HG02798 (cell line): ENCODE results near the gene NOL4L.
"Not testable (repeated sequence)": the region's sequence is repeated elsewhere in the genome, so short reads cannot be mapped to it uniquely, and the experiment has no call there.

Experiments used
- ATAC-seq: cut with Tn5 transposase; IDR thresholded peaks from one replicate; pipeline ENCODE4 v1.9.1; 2021; ENCODE audit warnings: mild to moderate bottlenecking; ENCODE audit not compliant: unreplicated experiment, poor library complexity

NOL4L gene

DNA sequence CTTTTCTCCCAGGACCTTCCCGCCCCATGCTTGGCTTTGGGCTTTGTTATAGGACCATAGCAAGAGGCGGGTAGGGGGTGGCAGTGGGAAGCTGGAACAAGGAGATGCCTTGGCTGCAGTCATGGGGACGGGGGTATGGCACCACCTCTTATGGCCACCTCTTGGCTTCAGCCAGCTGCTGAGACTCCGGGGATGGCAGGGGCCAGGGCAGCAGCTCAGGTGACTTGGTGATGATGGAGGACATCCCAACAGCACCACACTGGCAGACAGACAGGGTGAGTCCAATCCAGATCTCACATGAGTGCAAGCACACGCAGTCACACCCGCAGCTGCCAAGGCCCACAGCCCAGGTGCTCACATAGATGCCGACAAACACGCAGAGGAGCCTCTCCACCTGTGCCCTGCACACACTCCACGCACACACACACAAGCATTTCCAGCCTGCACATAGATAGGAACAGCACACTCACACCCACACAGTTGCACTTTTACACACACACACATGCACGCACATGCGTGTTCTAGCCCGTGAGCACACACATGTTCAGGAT lies 6.2 kb downstream of the NOL4L start:
- no peak for ATAC-seq

DNA sequence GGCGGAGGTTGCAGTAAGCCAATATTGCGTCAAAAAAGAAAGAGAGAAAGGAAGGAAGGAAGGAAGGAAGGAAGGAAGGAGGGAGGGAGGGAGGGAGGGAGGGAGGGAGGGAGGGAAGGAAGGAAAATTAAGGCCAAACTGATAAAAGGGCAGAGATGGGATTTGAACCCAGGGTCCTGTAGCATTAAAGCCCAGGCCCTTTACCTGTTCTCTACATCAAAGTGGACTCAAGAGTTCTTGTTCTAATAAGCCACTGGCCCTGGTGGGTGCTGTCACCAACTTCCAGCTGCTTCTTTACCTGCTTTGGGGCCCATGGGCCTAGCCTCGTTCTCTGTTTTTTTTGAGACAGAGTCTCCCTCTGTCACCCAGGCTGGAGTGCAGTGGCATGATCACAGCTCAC lies 7.1 kb downstream of the NOL4L start:
- not testable (repeated sequence) for ATAC-seq

DNA sequence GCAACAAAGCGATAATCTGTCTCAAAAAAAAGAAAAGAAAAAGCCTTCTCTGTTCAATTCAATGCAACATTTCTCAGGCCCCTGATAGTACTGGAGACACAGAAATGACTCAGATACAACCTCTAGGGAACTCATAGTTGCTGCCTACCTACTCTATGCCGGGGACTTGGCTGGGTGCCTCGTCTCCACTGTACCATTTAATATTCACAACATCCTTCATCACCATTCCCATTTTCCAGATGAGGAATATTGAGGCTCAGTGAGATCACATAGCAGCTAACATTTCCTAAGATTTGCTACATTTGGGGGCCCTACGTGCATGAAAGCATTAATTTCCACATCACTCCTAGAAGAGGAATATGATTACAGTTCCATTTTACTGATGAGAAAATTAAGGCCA lies 7.5 kb downstream of the NOL4L start:
- ATAC-seq, result no peak

DNA sequence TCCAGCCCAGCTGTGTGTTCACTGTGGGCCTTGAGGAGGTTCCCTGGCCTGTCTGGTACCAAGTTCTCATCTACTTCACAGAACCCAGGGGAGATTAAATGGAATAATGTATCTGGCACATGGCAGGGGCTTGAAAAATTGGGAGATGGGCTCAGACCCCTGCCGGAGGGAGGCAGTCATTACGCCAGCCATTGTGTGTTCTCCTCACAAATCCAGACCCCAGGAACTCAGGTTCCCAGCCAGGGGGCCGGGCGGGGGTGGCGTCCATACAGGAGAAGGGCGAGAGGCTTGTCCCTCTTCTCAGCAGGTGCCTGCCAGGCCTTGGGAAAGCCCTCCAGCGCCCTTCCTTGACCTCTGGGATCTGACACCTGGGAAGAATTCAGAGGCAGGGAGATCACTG lies 8.1 kb downstream of the NOL4L start:
- ATAC-seq, result no peak

DNA sequence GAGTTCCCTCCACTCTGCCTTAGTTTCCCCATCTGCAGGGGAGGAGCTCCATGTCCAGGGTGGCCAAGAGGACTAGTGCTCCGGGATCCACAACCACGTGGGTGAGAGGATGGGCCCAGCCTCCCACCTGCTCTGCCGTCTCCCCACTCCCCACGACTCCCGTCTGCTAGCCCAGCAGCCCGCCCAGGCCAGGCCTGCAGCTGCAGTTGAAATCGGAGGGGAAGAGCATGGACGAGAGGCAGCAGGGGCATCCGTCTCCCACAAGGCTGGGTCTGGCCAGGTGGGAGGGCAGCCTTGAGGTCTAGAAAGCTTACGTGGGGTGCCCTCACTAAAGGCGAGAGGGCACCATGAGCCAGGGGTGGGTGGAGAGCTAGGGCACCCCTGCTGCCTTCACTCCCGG lies 8.6 kb downstream of the NOL4L start:
- no peak for ATAC-seq

DNA sequence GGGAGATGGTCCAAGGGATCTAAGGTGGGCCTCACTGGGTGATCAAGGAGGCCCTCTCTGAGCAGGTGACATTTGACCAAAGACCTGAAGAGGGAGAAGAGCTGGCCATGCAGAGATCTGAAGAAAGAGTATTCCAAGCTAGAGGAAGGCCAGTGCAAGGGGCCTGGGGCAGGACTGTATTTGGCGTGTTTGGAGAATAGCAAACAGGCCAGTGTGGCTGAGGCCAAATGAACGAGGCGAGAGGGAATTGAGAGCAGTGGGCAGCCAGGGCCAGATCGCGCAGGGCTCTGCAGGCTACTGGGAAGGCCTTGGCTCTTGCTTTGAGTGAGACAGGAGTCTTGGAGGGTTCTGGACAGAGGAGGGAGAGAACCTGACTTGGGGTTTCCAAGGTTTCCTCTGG lies 9.3 kb downstream of the NOL4L start:
- ATAC-seq, result no peak

DNA sequence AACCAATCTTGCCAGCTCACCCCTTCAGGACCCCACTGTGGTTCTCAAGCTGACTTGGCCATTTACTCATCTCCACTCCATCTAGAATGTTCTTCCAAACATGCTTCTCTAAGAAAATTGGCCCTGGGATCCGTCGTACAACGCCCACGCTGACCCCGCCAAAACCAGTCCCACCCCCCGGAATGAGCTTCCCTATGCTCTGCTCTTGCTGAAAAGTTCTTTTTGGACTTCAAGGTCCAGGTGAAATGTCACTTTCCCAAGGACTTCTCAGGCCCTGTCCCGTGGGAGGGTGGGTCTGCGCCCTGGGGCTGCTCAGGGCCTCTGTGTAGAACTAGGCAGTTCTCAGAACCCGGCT lies 9.9 kb downstream of the NOL4L start:
- ATAC-seq, result no peak

DNA sequence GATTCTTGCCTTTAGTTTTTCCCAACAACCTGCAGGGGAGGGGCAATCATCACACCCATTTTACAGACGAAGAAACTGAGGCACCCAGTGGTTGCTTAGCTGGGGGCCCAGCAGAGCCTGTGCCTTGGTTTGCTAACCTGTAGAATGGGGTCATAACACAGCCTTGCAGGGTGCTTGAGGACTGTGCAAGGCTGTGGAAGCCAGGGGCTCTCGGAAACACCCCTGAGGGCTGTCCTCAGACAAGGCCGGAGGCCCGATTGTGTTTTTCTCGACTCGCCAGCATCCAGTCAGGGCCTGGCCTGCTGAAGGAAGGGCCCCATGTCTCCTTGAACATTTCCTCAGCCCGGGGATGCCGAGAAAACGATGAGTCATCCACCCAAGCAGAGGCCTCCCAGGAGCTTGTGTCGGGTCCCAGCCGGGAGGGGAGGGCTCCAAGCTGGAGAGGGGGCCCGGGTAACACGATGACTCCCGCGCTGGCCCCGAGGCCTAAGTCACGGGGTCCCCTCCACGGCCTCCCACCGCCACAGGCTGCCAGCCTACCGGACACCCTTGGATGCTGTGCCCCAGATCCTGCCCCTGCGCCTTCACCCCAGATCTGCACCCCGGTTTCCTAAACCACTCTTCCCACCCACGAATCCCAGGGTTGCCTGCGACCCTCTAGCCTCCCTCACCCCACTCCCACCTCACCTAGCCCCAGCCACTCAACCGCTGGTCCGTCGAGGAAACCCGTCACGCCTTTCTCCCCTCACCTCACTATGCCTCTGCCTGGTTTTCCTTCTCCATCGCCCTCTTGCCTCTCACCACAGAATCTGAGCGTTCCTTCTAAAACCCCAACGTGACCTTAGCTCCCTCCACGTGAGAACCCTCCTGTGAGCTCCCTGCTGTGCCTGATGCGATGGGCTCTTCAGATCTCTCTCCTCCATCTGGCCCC lies 10.6 kb downstream of the NOL4L start:
- no peak for ATAC-seq

DNA sequence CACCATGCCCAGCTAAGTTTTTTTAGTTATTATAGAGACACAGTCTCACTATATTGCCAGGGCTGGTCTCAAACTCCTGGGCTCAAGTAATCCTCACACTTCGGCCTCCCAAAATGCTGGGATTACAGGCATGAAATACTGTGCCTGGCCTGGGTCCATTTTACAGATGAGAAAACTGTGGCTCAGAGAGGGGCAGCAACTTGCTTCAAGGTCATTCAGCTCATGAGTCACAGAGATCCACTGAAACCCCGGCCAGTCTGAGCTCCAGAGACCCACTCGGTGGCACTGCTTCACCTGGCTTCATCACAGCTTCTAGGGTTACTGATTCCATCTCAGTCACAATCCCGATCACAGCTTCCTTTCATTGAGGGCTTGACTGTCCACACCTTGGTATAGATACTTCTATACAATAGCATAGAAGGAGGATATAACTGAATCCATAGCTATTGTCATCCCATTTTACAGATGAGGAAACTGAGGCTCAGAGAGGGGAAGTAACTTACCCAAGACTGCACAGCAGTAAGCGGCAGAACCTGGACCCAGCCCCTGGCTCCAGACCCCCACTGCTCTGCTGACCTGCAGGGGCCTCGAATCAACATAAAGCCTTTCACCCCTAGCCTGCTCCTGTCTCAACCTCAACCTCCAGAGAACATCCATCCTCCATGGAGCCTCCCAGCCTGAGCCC lies 11.8 kb downstream of the NOL4L start:
- ATAC-seq, result no peak

DNA sequence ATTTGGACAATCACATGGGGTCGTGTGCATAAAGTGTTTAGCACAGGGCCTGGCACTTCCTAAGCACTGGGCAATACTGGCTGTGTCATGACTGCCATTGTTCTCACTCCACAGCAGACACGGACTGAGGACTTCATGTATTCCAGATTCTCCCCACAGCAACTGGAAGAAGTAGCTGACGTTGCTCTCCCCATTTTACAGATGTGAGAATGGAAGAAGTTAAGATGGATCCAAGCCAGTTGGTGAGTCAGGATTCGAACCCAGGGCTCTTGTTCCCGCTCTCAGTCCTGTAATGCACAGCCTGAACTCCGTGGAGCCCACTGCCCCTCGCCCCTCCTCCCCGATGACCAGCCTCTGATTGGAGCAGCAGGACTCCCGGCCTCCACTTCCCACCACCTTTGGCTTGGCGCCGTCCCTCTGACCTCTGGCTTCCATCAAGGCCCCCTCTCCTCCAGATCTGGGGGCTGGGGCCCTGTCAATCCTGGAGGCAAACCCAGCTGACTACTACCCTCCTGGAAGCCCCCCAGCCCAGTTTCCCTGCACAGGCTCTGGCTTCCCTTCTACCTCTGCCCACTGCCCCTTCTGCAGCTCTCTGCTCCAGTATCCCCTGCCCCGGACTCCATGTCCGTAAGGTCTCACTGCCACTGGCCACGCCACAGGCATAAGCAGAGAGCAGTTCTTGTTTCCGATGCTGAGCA lies 12.7 kb downstream of the NOL4L start:
- no peak for ATAC-seq

DNA sequence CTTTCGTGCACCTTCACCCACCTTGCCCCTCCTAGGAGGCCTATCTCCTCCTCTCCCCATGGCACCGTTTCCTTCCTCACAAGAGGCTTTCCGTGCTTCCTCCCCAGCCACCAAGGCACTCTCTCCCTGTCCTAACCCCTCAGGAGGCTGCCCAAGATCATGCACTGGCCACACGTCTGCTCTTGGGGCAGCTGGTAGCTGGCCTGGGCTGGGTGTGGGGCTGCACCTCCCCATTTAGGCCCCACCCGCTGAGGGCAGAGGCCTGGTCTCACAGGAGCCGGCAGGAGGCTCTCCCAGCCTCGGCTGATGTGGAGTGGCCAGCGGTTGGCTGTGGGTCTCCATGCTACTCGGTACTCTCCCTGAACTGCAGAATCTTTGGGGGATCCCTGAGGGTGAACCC lies 13.6 kb downstream of the NOL4L start:
- no peak for ATAC-seq

DNA sequence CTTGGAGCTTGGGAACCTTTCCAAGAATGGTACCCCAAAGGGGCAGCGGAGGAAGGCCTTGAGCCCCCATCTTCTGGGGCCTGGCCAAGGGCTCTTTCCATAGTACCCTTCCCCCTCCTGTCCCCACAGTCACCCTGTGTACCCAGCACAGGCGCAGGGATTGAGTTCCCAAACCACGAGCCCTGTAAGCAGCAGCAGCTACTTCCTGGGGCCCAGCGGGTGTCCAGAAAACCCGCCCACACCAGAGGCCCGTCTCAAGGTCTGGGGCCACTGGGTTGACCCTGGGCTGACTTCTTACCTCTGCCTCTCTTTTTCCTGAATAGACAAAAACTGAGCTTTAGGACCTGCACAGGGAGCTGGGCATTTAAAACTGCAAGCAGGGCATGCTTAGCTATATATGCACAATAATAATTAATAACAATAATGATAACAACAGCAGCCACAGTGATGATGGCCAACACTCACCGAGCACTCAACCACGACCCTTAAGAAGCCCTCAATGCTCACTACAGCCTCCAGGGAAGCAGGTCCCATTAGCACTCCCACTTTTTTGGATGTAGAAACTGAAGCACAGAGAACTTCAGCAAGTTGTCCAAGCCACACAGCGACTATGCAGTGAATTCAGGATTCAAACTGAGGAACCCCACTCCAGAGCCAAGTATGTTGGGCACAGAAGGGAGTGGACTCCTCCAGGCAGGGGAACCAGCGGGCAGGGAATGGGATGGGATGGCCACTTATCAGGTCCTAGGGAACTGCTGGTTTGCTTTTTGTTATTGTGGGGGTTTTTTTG lies 14.5 kb downstream of the NOL4L start:
- ATAC-seq, result no peak

DNA sequence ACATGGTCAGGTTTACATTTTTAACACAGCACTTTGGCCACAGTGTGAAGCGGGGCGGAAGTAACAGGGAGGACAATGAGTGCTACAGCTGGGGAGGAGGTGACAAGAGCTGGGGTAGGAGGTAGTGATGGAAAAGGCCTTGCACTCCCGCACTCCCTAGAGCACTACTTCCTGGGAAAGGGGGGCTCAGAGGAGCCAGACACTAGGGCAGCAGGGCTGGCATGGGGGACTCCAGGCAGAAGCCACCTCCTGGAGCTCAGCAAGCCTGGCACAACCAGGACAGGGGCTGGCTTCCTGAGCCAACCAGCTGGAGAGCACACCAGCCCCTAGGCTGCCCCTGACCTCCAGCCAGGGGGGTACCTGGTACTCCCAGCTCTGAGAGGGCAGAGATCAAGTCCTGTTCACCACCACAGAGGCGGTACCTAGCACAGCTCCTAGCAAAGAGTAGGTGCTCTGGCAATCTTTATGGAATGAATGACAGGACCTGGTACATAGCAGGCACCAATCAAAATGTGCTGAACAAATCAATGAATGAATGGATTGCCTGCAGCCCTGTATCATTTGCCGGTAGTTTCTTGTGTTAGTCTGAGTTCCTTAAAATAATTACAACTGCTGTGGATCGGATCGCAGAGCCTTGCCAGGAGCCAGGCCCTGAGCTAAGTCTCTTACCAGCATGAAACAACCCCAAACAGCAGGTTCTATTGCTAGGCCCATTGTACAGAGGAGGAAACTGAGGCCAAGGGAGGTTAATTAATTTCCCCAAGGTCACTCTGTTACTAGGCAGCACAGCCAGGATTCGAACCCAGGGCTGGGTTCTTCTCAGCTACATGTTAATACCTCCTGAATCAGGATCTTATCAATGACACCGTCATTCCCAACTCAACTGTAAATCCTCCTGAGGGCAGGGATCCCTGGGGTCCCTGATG lies 15.5 kb downstream of the NOL4L start:
- no peak for ATAC-seq

DNA sequence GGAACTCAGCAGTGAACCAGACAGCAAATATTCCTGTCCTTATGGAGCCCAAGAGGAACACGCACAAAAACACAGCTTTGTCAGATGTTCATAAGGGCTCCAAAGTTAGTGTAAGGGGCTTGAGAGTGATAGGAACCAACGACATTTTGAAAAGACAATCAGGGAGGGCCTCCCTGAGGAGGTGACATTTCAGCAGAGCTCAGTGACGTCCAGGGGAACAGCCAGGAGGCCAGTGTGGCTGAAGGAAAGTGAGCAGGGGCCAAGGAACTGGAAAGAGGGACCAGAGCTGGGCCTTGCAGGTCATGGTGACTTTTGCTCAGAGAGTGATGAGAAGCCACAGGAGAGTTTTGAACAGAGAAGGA lies 16.1 kb downstream of the NOL4L start:
- ATAC-seq, result no peak

DNA sequence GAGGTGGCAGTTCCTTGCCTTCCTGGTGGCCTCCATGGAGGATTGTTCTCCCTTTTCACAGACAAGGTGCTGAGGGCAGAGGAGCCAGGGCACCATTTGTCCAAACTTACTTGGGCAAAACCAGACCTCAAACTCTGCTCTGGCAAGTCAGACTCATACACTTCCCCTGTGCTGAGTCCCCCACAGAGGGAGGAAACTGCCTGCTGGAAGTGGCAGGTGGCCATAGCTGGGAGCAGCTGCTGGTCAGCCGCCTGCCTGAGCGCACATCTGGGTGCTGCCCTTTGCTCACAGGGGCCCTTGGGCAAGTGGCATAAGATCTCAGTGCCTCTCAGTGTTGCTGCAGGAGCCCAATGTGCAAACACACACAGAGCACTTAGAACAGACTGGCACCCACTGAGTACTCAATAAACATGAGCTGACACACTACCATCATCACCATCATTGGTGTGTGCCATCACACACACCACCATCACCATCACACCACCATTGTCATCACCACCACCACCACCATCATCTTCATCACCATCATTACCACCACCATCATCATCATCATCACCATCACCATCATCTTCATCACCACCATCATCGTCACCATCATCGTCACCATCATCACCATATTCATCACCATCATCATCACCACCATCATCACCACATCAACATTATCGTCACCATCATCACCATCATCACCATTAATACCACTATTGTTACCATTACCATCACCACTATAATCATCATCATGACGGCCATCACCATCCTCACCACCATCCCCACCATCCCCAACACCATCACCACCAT lies 17.6 kb downstream of the NOL4L start:
- ATAC-seq, result no peak

DNA sequence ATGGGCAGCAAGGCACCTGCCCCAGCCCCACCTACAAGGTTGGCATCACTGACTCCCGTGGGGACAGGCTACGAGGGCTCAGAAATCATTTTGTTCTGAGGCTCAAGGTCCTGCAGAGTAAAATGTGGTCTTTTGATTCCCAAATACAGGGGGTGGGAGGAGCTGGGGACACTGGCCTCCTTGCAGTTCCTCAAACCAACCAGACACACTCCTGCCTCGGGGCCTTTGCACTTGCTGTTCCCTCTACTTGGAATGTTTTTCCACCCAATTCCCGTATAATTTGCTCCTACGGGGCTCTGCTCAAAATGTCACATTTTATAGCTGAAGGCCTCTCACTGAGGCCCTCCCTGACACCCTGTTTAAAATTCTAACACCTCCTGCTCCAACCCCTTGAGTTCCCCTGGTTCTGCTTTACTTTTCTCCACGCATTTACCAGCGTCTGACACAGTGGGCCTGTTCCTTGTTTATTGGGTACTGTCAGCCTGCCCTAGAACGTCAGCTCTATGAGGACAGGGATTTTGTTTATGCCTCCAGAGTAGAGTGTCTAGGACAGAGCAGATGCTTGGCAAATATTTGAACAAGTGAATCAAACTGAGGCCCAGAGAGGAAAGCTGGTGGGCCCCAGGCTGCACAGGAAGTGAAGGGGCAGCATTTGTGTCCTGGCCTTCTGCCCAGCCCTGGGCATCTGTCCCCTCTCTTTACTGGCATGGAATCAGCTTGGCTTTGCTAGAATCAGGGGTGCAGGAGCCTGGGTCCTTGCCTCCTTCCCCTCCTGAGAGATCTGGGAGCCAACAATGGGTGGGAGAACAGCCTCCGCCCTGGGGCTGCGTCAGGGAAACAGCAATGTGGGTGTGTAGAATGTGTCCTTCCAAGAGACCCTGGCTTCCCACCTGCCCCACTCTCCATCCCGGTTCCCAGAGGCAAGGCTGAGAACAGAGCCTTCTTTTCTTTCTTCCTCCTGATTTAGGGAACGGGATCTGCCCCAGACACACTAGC lies 18.5 kb downstream of the NOL4L start:
- ATAC-seq, result no peak

DNA sequence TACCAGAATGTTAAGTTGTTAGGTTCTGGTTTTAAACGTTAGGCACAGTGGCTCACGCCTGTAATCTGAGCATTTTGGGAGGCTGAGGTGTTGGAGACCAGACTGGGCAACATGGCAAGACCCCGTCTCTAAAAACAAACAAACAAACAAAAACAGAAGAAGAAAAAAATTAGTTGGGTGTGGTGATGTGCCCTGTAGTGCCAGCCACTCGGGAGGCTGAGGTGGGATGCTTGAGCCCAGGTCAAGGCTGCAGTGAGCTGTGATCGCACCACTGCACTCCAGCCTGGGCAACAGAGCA lies 19.4 kb downstream of the NOL4L start:
- no peak for ATAC-seq
